NCI-H2171 (cell line): ENCODE results near the gene MRPL12.
"Not testable (repeated sequence)": the region's sequence is repeated elsewhere in the genome, so short reads cannot be mapped to it uniquely, and the experiment has no call there.

Experiments
- DNase-seq: peaks from one replicate; lab custom pipeline; 2025; lab: John Stamatoyannopoulos, UW

Gene MRPL12

DNA sequence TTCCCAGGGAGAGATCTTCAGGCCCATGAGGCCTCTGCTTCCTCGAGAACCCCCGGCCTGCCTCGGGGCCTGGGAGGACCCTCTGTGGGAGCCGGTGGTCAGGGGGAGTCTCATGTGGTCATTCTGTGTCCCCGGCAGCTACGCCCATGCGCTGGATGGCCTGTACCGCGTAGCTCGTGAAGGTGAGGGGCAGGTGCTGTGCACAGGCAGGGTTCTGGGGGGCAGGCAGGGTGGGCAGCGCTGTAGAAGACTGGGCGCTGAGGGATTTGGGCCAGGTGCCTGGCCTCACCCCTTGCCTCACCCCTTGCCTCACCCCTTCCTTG lies 13.5 kb downstream of the MRPL12 start:
- DNase-seq: no peak

DNA sequence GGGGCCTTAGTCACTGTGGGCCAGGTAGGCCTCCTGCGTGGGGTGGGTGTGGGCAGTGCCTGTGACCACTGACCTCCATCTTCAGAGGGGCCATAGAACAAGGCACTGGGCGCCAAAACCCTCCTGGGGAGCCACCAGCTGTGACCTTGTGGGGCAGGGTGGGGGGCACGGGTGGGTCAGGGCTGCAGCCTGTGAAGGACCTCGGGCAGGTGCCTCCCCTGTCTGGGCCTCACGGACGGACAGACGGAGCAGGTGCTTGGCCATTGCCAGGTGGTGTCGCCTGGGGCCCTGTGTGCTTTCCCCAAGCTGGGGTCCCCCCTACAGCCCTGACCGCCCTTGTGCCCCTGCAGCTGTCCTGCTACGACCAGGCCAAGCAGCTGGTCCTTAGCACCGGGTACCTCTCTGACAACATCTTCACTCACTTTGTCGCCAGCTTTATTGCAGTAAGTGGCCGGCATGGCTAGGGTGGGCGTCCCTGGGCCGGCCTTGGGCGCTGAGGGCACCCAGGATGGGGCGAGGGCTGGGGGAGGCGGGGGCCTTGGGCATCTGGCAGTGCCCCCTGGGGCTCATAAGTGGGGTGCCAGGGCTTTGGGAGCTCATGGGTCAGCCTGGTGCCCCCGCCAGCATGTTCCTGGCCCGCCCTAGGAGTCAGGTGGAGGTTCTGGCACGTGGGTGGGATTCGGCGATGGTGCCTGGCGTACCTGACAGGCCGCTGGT lies 14.0 kb downstream of the MRPL12 start:
- DNase-seq: no peak

DNA sequence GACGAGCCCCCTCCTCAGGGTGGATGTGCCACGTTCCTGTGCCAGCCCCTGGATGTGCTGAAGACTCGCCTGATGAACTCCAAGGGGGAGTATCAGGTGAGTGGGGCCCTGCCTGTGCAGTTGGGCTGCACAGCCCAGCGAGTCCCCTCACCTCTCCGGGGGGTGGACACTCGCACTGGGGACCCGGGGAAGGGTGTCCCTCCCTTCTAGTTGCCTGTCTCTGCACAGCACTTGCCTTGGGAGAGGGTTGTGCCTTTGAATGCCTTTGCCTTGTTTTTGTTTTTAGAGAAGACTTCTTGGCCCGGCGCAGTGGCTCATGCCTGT lies 14.6 kb downstream of the MRPL12 start:
- no peak for DNase-seq

DNA sequence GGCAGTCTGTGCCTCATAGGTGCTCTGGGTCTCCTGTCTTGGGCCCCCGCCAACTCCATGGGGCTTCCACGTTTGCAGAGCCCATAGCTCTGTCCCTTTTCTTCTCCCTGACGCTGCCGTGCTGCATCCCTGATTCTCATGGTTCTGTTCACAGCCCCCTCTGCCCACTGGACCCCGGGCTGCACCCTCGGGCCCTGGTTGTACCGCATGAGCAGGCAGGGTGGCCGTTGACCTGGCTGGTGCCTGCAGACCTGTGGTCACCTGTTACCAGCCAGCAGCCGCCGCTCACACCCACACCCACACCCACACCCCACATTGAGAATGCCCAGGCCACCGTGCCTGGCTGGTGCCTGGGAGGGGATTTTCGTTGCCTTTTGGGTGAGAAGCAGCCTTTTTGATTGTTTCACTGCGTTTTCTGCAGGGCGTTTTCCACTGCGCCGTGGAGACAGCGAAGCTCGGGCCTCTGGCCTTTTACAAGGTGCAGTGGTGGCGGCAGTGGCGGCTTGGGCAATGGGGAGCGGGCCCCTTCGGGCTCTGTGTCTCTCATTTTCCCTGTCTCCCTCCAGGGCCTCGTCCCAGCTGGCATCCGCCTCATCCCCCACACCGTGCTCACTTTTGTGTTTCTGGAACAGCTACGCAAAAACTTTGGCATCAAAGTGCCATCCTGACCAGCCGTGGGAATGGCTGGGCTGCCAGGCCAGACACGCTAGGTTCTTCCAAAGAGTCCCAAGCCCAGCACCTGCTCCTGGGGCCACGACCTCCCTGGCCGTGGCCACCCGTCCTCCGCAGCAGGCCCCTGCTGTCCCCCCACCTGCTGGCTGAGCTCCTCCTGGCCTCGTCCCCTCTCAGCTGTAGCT lies 16.5 kb downstream of the MRPL12 start:
- DNase-seq: no peak

DNA sequence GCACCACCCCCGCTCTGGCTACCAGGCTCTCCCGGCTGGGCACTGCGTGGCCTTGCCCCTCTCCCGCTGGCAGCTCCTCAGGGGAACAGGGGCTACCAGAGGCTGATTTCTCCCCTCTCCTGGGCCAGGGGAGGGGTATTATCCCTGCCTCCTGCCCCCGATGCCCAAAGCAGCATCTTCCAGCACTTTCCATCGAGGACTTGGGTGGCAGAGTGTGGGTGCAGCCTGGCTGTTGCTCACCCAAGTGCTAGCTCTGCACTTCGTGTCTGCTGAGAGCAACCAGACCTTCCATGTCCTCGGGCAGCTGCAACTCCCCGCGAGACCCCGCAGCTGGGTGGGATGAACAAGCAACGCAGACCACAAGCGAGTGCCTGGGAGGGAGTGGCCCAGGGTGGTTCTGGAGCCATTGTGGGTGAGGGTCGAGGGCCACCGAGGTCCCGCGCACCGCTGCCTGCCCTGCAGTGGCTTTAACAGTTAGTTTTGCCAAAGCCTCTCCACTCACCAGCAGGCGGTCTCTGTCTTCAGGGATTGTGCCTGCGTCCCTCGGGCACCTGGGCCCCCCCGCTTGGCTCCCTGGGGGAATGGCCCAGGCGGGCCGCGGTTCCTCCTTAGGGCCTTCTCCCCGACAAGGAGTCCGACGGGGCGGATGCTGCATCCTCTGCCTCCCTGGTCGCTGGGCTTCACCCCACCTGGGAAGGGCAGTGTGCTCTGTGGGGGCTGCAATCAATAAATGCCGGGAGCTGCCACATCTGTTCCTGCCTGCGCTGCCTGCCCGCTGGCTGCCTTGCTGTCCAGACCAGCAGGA lies 17.3 kb downstream of the MRPL12 start:
- DNase-seq: no peak

DNA sequence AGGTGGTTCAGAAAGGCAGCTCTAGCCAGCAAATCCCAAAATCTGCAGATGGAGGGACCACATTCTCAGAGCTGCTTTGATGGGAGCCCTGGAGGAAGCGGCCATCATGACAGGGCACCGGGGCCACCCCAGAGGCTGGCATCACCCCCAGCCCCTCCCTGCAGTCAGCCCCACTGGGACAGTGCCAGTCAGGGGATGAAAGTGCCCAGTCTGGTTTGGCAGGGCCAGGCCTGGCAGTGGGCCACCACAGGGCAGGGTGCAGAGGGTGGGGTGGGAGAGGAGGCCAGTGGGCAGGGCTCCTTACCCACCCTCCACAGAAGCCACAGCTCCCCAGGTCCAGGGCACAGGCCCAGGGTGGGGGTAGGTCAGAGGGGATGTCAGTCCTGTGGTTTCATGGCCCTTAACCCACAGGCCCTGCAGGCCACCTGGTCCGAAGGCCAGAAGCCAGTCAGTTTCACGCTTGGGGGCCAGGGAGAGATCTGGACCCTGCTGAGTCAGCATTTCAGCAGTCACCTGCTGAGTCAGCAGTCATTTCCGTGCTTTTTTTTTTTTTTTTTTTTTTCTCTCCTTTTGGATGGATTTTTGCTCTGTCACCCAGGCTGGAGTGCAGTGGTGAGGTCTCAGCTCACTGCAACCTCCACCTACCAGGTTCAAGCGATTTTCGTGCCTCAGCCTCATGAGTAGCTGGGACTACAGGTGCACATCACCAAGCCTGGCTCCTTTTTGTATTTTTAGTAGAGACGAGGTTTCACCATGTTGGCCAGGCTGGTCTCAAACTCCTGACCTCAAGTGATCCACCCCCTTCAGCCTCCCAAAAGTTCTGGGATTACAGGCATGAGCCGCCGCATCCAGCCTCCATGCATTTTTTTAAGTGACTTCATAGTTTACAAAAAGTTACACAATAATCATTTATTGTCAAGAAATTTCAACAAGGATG lies 19.3 kb downstream of the MRPL12 start:
- no peak for DNase-seq

DNA sequence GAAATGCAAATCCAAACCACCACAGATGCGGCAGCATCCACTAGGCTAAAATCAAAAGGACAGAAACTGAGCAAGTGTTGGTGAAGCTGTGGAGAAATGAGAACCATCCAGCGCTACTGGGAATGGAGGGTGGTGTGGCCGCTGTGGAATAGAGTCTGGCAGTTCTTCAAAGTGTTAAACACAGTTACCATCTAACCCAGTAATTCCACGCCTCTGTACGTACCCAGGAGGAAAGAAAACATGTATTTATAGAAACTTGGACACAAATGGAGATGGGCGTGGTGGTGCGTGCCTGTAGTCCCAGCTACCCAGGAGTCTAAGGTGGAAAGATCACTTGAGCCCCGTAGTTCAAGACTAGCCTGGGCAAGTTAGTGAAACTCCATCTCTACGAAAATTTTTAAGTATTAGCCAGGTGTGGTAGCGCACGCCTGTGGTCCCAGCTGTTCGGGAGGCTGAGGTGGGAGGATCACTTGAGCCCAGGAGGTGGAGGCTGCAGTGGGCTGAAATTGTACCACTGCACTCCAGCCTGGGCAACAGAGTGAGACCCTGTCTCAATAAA lies 20.6 kb downstream of the MRPL12 start:
- DNase-seq: no peak

DNA sequence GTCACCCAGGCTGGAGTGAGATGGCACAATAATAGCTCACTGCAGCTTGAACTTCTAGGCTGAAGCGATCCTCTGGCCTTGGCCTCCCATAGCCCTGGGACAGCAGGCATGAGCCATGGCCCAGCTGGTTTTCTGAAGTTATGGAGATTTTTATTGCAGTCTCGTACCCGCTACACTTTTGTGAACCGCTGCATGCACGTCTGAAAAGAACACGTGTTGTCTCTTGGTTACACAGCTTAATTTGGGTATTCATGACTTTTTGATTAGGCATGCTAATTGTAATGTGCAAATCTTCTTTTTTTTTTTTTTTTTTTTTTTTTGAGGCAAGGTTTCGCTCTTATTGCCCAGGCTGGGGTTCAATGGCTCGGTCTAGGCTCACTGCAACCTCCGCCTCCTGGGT lies 22.3 kb downstream of the MRPL12 start:
- no peak for DNase-seq

DNA sequence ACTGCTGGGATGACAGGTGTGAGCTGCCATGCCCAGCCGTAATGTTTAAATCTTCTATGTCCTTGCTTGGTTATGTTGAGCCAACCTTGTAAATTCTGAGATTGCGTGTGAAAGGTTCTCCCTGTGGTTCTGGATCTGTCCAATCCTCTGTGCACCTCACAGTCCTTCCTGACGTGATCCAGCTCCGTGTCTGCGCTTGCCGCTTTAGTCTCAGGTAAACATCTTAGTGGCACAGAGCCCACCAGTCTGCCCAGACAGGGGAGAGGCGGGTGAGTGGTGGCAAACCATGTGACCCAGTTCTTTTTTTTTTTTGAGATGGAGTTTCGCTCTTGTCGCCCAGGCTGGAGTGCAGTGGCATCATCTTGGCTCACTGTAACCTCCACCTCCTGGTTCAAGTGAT lies 22.8 kb downstream of the MRPL12 start:
- DNase-seq: no peak

DNA sequence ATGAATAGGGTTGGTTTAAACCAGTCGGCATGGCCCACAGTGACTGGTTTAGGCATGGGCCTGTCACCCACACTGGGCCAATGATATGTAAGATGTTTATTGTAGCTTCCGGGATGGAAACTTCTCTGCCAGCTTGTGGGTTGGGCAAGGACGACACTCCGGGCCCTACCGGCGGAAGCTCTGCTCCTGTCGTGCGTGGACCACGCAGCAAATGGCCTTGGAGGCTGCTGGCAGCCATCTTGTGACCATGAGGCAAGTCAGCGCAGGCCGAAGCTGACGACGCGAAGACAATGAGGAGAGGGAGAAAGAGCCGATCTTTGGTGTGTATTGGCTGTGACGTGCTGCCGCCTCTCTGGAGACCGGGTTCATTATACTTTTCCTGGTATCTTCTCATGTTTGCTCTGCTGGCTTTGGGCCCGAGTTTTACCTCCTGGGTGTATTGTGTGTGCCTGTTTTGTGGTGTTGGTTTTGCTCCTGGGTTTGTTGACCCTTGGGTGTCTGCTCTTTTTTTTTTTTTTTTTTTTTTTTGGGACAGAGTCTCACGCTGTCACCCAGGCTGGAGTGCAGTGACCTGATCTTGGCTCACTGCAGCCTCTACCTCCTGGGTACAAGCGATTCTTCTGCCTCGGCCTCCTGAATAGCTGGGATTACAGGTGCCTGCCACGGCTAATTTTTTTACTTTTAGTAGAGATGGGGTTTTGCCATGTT lies 24.3 kb downstream of the MRPL12 start:
- no peak for DNase-seq

DNA sequence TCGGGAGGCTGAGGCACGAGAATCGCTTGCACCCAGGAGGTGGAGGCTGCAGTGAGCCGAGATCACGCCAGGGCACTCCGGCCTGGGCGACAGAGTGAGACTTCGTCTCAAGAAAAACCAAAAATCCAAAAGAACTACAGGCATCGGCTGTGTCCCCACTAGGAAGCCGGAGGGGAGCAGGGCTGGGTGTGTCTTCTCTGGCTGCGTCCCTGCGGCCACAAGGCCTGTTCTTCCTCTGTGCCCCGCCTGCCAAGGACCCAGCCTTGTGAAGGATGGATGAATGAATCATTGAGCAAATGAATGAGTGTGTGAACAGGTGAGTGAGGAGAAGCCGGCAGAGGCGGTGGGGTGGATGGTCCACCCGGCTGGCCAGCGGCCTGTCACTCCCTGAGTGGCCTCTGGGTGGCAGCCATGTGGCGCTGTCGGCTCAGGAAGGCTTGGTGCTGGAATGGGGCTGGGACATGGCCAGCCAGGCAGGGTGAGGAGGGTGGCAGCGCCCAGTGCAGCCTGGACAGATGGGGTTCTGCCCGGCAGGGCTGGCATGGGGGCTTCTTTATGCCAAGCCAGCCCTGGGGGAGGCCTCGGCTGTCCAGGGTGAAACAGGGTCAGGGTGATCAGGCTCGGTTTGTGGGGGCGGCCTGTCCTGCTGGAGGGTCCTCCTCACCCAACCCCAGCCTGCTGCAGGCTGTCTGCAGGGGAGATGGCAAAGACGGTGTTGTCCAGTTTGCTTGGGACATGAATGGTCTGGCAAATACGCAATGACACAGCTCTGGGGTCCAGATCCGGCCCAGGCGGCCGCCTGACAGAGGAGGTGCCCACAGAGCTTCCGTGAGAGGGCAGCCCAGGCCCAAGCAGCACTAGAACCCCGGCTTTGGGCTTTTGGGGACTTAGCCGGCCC lies 30.6 kb downstream of the MRPL12 start:
- DNase-seq: no peak

DNA sequence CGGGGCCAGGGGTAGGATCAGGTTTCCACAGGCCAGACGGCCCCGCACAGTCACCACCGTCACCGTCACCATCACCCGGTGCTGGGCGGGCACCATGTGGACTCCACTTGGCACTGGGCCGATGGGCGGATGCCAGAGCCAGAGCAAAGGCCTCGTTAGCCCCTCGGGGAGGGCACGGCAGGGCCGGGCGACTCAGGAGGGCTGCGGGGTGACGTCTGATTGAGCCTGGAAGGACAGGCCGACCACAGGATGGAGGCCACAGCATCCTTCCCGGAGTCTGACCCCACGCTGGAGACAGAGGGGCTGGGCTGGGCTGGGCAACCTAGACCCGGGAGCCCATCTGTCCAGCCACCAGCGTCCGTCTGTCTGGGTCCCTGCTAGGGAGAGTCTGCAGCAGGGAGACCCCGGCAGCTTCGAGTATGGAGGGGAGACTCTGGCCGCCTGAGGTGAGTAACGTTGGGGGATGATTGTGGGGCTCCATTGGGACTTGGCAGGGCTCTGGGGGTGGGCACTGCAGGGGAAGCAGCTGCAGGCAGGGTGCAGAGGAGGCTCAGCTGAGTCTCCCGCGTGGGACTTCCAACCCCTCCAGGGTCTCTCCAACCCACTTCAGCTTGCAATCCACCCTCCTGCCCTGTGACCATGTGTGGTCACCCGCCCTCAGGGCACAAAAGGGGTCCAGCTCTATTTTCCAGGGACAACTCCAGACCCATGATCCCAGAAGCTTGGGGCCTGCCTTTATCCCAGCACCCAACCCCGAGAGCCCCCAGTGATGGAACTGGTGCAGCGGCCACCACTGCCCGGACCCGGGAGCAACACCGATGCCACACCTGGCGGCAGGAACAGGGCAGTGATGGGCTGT lies 31.5 kb downstream of the MRPL12 start:
- DNase-seq: no peak

DNA sequence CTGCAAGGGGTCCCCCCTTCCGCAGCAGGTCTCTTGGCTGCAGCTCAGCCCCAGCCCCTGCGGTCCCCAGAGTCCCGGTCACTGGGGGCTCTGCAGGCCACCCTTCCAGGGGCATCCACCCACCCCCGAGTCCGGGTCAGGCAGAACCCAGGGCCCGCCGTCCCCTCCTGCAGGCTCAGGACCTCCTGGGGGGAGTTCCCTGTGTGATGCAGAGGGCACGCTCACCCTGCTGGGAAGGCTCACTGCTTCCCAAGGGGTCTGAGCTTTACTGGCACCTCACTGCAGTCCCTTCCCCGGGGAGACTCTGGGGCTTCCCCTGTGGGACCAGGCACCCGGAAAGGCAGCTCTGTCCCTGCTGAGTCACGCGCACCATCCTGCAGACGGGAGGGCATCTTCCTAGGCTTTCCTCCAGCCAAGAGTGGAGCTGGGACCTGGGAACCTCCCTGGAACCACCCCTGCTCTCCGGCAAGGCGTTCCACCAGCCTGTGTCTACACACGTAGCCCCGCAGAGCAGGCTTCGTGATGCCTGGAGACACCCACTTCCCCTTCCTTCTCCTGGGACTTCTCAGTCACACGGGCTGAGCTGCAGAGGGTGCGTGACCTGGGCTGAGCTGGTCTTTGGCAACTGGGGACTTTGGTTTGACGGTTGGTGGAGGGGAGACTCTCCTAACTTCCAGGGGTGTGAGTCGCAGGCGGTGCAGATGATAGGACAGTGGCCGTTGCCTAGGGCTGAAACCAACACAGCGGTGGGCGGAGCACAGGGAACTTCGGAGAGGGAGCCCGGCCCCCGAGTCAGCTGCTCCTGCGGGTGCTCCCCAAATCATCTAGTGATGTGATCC lies 32.3 kb downstream of the MRPL12 start:
- no peak for DNase-seq

DNA sequence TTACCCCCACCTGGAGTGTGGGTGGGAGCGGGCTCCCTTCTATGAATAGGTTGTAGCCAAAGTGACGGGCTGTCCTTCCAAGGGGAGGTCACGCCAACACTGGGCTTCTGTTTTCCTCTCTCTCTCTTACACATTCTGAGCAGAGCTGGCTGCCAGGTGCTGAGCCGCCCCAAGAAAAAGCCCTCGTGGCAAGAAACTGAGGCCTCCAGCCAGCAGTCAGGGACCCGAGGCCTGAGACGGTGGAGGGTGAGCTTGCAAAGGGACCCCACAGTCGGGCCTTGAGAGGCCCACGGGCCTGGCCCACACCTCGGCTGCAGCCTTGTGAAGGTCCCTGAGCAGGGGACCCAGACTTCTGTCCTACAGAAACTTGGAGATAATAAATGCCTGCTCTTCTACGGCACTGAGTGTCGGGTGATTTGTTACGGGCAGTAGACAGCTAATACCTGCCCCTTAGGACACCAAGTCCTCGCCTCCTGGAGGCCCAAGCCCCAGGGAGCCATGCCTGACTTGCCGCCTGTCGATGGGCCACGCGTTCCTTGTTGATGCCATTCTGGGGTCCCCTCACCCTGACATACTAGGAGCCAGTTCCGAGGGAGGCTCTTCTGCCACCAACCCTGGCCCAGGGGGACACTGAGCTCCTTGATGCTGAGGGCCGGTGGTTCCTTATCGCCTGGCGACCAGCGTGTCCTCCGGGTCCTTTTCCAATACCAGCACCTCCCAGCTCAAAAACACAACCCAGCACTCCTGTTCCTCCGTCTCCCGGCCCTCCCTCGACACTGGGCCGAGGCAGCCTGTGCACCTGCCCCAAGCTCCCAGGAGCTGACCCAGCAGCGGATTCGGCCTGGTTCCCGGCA lies 35.0 kb downstream of the MRPL12 start:
- DNase-seq: no peak

DNA sequence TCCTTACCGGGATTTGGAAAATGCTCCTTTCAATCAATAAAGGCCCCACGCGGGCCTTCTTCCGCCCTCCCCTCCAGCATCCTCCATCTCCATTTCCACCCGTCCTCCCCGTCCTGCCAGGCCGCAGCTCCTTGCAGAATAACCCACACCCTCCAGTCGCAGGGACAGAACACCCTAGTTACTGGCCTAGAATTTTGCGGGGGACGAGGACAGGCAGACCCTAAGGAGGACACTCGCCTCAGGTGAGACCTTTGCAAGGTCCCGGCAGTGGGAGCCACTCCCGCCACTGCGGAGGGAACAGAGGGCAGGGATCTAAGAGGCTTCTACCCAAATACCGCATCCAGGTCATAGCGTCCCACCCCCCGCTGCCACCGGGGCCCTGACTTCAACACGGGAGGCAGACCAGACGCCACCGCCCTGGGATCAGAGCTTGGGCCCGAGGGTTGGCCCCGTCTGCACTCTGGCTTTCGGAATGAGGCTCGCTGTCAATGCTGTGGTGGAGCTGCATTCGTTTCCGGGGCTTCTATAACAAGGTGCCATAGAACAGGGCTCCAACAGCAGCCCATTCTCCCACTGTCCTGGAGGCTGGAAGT lies 35.7 kb downstream of the MRPL12 start:
- DNase-seq: no peak

DNA sequence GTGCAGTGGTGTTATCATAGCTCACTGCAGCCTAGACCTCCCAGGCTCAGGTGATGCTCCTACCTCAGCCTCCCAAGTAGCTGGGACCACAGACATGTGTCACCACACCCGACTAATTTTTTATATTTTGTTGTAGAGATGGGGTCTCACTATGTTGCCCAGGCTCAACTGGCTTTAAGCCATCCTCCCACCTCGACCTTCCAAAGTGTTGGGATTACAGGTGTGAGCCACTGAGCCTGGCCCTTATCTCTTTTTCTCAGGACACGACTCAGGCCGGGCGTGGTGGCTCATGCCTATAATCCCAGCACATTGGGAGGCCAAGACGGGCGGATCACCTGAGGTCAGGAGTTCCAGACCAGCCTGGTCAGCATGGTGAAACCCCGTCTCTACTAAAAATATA lies 36.4 kb downstream of the MRPL12 start:
- DNase-seq: not testable (repeated sequence)
